ENCODE measurements around the gene OR4E2. TPM values are rescaled to one million over a fixed set of nuclear protein-coding genes. Genes with fewer than 3 reads are reported as not detected.
"Not testable (repeated sequence)": the region's sequence is repeated elsewhere in the genome, so short reads cannot be mapped to it uniquely, and the experiment has no call there.

Gene OR4E2
- total RNA-seq, 1 experiment from 2014 or later, result not detected

GRCh38 chr14:21617614-21618013 is 36.0 kb upstream of the OR4E2 start:
- BruUV-seq (replicated peaks), result no TSS peak
- no peak overlapping the region for H3K4me2 ChIP-seq
- H4K20me1 ChIP-seq (ENCODE audit: insufficient read depth), result no peaks in the 10 kb centered on the region

GRCh38 chr14:21626491-21627230 is 27.0 kb upstream of the OR4E2 start:
- no peaks in the 10 kb centered on the region for H3K27me3 ChIP-seq (ENCODE audit: insufficient read depth, low read depth)
- H3F3A ChIP-seq (ENCODE audit: insufficient read depth, low read depth), result peaks cover 4% of the 10 kb centered on the region; the same call in 1 of the 2 replicates
- H2AFZ ChIP-seq, result no peak overlapping the region
- no peaks in the 10 kb centered on the region for H3K36me3 ChIP-seq (ENCODE audit: low read depth)
- BruUV-seq (replicated peaks), result no TSS peak
- H3K9me3 ChIP-seq (ENCODE audit: insufficient read depth, low read depth), result no peaks in the 10 kb centered on the region
- H3K4me2 ChIP-seq, result no peak overlapping the region; the same call in 1 of the 2 replicates
- no peaks in the 10 kb centered on the region for H3K9me2 ChIP-seq (ENCODE audit: insufficient read depth)
- peak overlapping the region; percentile 41; the same call in 1 of the 2 replicates for H3K27ac ChIP-seq
- H3K4me1 ChIP-seq (replicated peaks; ENCODE audit: insufficient read depth), result peaks cover 14% of the 10 kb centered on the region
- intact Hi-C loops (cut with micrococcal nuclease; ENCODE audit: unreplicated experiment), result no loop called here
- TF ChIP-seq CTCF (conservative IDR thresholded peaks at IDR 0.05), result no peak
- no peak for TF ChIP-seq EZH2 (IDR thresholded peaks at IDR 0.05; ENCODE audit: low read depth)
- CTCF ChIA-PET, result interaction anchor here (0.7 kb wide), 1 partner anchor 353 kb away, joined by 3 read pairs; no protein-coding TSS in a partner anchor
- H3K4me3 ChIP-seq, result no peak overlapping the region
- POLR2A ChIA-PET (ENCODE audit: unreplicated experiment), result no interaction called here
- no peaks in the 10 kb centered on the region for H3K79me2 ChIP-seq (ENCODE audit: low read depth)
- DNase-seq, result peak; percentile 7 to 58
- no peaks in the 10 kb centered on the region for H4K20me1 ChIP-seq (ENCODE audit: insufficient read depth)

More at GRCh38 chr14:21617614-21618013, 36.0 kb upstream of the OR4E2 start:
- Histone ChIP-seq H3K36me3 (ENCODE audit: low read depth) (no peaks in the 10 kb centered on the region), H3K27ac (no peak overlapping the region), H3K4me1 (replicated peaks; ENCODE audit: insufficient read depth) (no peaks in the 10 kb centered on the region), H3K9me3 (ENCODE audit: insufficient read depth, low read depth) (no peaks in the 10 kb centered on the region), H3K9me2 (ENCODE audit: insufficient read depth) (no peaks in the 10 kb centered on the region), H3K79me2 (ENCODE audit: low read depth) (no peaks in the 10 kb centered on the region), H2AFZ (no peak overlapping the region), H3K4me3 (no peak overlapping the region), H3K27me3 (ENCODE audit: insufficient read depth, low read depth) (no peaks in the 10 kb centered on the region), H3F3A (ENCODE audit: insufficient read depth, low read depth) (no peaks in the 10 kb centered on the region)
- intact Hi-C loops (cut with micrococcal nuclease; ENCODE audit: unreplicated experiment), result no loop called here
- TF ChIP-seq CTCF (conservative IDR thresholded peaks at IDR 0.05) (no peak), EZH2 (IDR thresholded peaks at IDR 0.05; ENCODE audit: low read depth) (no peak)
- no peak for DNase-seq
- CTCF ChIA-PET, result no interaction called here
- POLR2A ChIA-PET (ENCODE audit: unreplicated experiment), result no interaction called here

GRCh38 chr14:21630503-21630902 is 23.1 kb upstream of the OR4E2 start:
- peak overlapping the region; percentile 53; the same call in 1 of the 2 replicates for H3K4me2 ChIP-seq

More at GRCh38 chr14:21630503-21630902, 23.1 kb upstream of the OR4E2 start:
- H3K27me3 ChIP-seq (ENCODE audit: insufficient read depth, low read depth); H3K79me2 ChIP-seq (ENCODE audit: low read depth); BruUV-seq (replicated peaks); H3K9me2 ChIP-seq (ENCODE audit: insufficient read depth); H3K9me3 ChIP-seq (ENCODE audit: insufficient read depth, low read depth); intact Hi-C loops (cut with micrococcal nuclease; ENCODE audit: unreplicated experiment); DNase-seq; H3K36me3 ChIP-seq (ENCODE audit: low read depth); POLR2A ChIA-PET (ENCODE audit: unreplicated experiment); H4K20me1 ChIP-seq (ENCODE audit: insufficient read depth); H3K4me3 ChIP-seq; H3F3A ChIP-seq (ENCODE audit: insufficient read depth, low read depth); H2AFZ ChIP-seq: not testable (repeated sequence)
- CTCF ChIA-PET, result interaction anchor here (0.7 kb wide), 1 partner anchor 43 kb away, joined by 7 read pairs; no protein-coding TSS in a partner anchor
- Histone ChIP-seq H3K27ac (peak overlapping the region; percentile 35), H3K4me1 (replicated peaks; ENCODE audit: insufficient read depth) (peaks cover 15% of the 10 kb centered on the region)

Data from PC-9 (cell line).